ELR (cell line): Measurements from ENCODE around the gene SLC39A11.
A peak's percentile ranks its signal among the peaks of the same experiment; 100 is the strongest.

ENCODE experiments used
- DNase-seq: peaks from one replicate; pipeline ENCODE4 v3.0.0-alpha.2; 2015; ENCODE audit warnings: low read depth

SLC39A11 gene

GRCh38 chr17:72916991-72917390 is 175.5 kb downstream of the SLC39A11 start:
- DNase-seq: no peak

GRCh38 chr17:72915625-72916081 is 176.8 kb downstream of the SLC39A11 start:
- DNase-seq: no peak

GRCh38 chr17:72913142-72913682 is 179.3 kb downstream of the SLC39A11 start:
- DNase-seq: no peak

GRCh38 chr17:72906306-72906705 is 186.2 kb downstream of the SLC39A11 start:
- no peak for DNase-seq

- no peak for DNase-seq
Measured at GRCh38 chr17:72903522-72903921, 189.0 kb downstream of the SLC39A11 start.

- DNase-seq: no peak
Measured at GRCh38 chr17:72901657-72902056, 190.8 kb downstream of the SLC39A11 start.

GRCh38 chr17:72901083-72901482 is 191.4 kb downstream of the SLC39A11 start:
- DNase-seq: no peak

- DNase-seq: no peak
Measured at GRCh38 chr17:72900654-72900971, 191.9 kb downstream of the SLC39A11 start.

- DNase-seq: no peak
Measured at GRCh38 chr17:72898725-72899124, 193.8 kb downstream of the SLC39A11 start.

- peak; percentile 25 for DNase-seq
Measured at GRCh38 chr17:72896288-72896687, 196.2 kb downstream of the SLC39A11 start.

GRCh38 chr17:72891627-72892026 is 200.9 kb downstream of the SLC39A11 start:
- DNase-seq: no peak

GRCh38 chr17:72890711-72891110 is 201.8 kb downstream of the SLC39A11 start:
- peak; percentile 73 for DNase-seq

- no peak for DNase-seq
Measured at GRCh38 chr17:72887917-72888316, 204.6 kb downstream of the SLC39A11 start.

GRCh38 chr17:72887322-72887721 is 205.2 kb downstream of the SLC39A11 start:
- DNase-seq: no peak

- DNase-seq: no peak
Measured at GRCh38 chr17:72886622-72887021, 205.9 kb downstream of the SLC39A11 start.

GRCh38 chr17:72884066-72884465 is 208.4 kb downstream of the SLC39A11 start:
- DNase-seq: no peak

GRCh38 chr17:72883351-72883750 is 209.1 kb downstream of the SLC39A11 start:
- no peak for DNase-seq

GRCh38 chr17:72882426-72882825 is 210.1 kb downstream of the SLC39A11 start:
- DNase-seq: no peak

GRCh38 chr17:72879877-72880276 is 212.6 kb downstream of the SLC39A11 start:
- no peak for DNase-seq

- DNase-seq: no peak
Measured at GRCh38 chr17:72878975-72879660, 213.4 kb downstream of the SLC39A11 start.

GRCh38 chr17:72877348-72877747 is 215.1 kb downstream of the SLC39A11 start:
- no peak for DNase-seq

GRCh38 chr17:72876413-72876812 is 216.1 kb downstream of the SLC39A11 start:
- no peak for DNase-seq

GRCh38 chr17:72875361-72875760 is 217.1 kb downstream of the SLC39A11 start:
- no peak for DNase-seq

- no peak for DNase-seq
Measured at GRCh38 chr17:72872396-72872795, 220.1 kb downstream of the SLC39A11 start.
